Colonic mucosa (tissue), 4 donors: Measurements from ENCODE around the gene COL23A1. TPM values are rescaled to one million over a fixed set of nuclear protein-coding genes. Genes with fewer than 3 reads are reported as not detected.

Source experiments
- DNase-seq: peaks from one replicate; pipeline ENCODE4 v3.0.0-alpha.2; 2020
- H3K27ac ChIP-seq: fragments of 200-600 bp; one replicate; pipeline ENCODE4 v1.8.0; 2021
- H3K27me3 ChIP-seq: fragments of 200-600 bp; one replicate; pipeline ENCODE4 v1.8.0; 2021
- H3K36me3 ChIP-seq: fragments of 200-600 bp; one replicate; pipeline ENCODE4 v1.8.0; 2021
- H3K4me1 ChIP-seq: fragments of 200-600 bp; one replicate; pipeline ENCODE4 v1.8.0; 2021; ENCODE audit warnings: mild to moderate bottlenecking
- H3K4me3 ChIP-seq: fragments of 200-600 bp; one replicate; pipeline ENCODE4 v1.8.0; 2021
- H3K9ac ChIP-seq, 2 donors: one replicate each; pipeline ENCODE4 v1.7.0; 2013; ENCODE audit warnings: control low read depth in 2 of 2, low read depth in 2 of 2, low read length in 2 of 2
- H3K9me3 ChIP-seq: fragments of 200-600 bp; one replicate; pipeline ENCODE4 v1.8.0; 2021
- intact Hi-C: fragments of 100-400 bp; cut with DNase I; formaldehyde crosslinking; loops from one replicate; pipeline ENCODE4 v1.14.1; 2022
- total RNA-seq, 2 donors: library from RNA; stranded (reverse); fragmentation: NEBNext Ultra II Directional in 1 of 2; extraction: Animal tissue kit (Norgen Biotek cat#: 25700) in 1 of 2; gene quantifications; one replicate each; pipeline ENCODE4 v1.2.1, GENCODE V29; 2021
- TF ChIP-seq, protein P1 (sequence below): fragments of 200-600 bp; IDR thresholded peaks from one replicate; pipeline ENCODE4 v1.8.0; 2022; ENCODE audit warnings: antibody characterized with exemption, mild to moderate bottlenecking
- donor health status: healthy.
- donor health status: DM: no; HTN: no; CAD: no.
- donor health status: DM: no; HTN: no; CAD: no.

Gene COL23A1
- total RNA-seq, 2 donors from 2014 or later = 0.37 to 0.49 TPM

DNA sequence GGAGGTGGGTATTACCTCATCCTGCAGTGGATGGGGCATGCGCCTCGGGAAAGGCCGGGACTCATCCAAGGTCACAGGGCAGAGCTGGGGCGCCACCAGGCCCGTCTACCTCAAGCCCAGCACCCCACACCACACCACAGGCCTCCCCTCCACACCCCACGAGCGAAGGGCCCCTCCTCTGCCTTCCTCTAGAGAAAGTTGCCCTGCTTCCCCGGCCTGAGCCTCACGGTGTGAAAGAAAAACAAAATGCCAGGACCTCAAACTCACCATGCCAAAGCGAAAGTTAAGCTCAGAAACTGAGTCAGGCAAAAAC, 161.1 kb downstream of the COL23A1 start:
- no peak overlapping the region for H3K27ac ChIP-seq
- DNase-seq = no peak
- no peaks in the 10 kb centered on the region for H3K4me1 ChIP-seq
- no peaks in the 10 kb centered on the region for H3K27me3 ChIP-seq
- H3K4me3 ChIP-seq = no peak overlapping the region
- intact Hi-C loops = no loop called here
- TF ChIP-seq, protein P1, sequence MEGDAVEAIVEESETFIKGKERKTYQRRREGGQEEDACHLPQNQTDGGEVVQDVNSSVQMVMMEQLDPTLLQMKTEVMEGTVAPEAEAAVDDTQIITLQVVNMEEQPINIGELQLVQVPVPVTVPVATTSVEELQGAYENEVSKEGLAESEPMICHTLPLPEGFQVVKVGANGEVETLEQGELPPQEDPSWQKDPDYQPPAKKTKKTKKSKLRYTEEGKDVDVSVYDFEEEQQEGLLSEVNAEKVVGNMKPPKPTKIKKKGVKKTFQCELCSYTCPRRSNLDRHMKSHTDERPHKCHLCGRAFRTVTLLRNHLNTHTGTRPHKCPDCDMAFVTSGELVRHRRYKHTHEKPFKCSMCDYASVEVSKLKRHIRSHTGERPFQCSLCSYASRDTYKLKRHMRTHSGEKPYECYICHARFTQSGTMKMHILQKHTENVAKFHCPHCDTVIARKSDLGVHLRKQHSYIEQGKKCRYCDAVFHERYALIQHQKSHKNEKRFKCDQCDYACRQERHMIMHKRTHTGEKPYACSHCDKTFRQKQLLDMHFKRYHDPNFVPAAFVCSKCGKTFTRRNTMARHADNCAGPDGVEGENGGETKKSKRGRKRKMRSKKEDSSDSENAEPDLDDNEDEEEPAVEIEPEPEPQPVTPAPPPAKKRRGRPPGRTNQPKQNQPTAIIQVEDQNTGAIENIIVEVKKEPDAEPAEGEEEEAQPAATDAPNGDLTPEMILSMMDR = no peak
- no peak overlapping the region for H3K9ac ChIP-seq
- no peaks in the 10 kb centered on the region for H3K36me3 ChIP-seq
- no peaks in the 10 kb centered on the region for H3K9me3 ChIP-seq

DNA sequence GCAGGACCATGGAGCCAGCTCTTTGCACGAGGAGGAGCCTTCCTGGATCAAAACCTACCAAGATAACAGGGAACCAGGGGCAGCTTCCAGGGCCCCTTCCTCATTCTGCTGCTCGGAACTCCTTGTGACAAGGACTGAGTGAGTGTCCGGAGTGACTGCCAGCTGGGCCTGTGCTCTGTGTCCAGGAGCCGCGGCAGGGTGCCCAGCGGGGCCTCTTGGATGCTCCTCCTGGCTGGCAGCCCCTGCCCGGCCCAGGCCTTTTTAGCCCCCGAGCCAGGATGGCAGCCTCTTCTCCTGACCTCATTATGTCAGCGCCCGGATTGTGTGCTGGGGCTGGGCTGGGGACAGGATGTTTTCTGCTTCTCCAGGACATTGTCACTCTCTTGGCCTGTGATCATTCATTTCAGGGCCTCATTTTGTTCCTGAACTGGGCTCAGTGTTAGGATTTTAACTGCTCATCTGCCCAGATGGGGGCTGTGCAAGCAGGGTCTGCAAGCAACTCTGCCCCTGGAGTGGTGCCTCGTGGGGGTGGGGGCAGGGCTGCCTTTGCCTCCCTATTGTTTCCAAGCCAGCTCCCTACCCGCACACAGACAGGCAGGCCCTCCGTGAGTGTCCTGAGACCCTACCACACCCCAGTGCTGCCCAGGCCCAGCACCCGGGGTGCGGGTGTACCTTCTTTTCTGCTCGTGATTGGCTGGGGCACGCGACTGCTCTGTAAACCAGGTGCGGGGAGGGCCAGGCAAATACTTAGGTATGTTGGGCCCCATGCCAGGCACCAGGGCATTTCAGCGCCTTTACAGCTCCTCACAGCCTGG, 161.6 kb downstream of the COL23A1 start:
- no peaks in the 10 kb centered on the region for H3K36me3 ChIP-seq
- no peaks in the 10 kb centered on the region for H3K27me3 ChIP-seq
- intact Hi-C loops = no loop called here
- no peak overlapping the region for H3K27ac ChIP-seq
- no peak for DNase-seq
- H3K4me1 ChIP-seq = no peaks in the 10 kb centered on the region
- TF ChIP-seq, protein P1 = no peak
- H3K4me3 ChIP-seq = no peak overlapping the region
- H3K9ac ChIP-seq = no peak overlapping the region
- H3K9me3 ChIP-seq = no peaks in the 10 kb centered on the region

DNA sequence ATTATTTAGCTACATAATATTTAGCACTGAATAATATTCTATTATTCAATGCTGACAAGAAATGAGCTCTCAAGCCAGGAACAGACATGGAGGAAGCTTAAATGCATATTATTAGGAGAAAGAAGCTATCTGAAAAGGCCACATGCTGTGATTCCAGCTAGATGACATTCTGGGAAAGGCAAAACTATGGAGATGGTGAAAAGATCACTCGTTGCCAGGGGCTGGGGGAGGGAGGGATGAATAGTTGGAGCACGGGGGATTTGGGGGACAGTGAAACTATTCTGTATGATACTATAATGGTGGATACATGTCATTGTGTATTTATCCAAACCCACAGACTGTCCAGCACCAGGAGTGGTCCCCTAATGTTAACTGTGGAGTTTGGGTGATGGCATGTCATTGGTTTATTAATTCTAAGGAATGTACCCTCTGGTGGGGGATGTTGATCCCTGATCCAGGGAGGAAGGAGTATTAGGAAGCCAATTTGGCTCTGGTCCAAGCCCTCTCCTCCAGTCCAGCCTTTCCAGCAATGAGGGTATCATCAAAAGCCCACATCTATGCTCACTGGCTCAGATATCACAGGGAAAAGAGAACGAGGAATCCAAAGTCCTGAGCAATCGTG, 162.5 kb downstream of the COL23A1 start:
- Histone ChIP-seq H3K4me3 (no peak overlapping the region), H3K27ac (no peak overlapping the region), H3K36me3 (no peaks in the 10 kb centered on the region), H3K9ac (no peak overlapping the region), H3K4me1 (no peaks in the 10 kb centered on the region), H3K27me3 (no peaks in the 10 kb centered on the region), H3K9me3 (no peaks in the 10 kb centered on the region)
- intact Hi-C loops = no loop called here
- no peak for DNase-seq
- TF ChIP-seq, protein P1 = no peak

DNA sequence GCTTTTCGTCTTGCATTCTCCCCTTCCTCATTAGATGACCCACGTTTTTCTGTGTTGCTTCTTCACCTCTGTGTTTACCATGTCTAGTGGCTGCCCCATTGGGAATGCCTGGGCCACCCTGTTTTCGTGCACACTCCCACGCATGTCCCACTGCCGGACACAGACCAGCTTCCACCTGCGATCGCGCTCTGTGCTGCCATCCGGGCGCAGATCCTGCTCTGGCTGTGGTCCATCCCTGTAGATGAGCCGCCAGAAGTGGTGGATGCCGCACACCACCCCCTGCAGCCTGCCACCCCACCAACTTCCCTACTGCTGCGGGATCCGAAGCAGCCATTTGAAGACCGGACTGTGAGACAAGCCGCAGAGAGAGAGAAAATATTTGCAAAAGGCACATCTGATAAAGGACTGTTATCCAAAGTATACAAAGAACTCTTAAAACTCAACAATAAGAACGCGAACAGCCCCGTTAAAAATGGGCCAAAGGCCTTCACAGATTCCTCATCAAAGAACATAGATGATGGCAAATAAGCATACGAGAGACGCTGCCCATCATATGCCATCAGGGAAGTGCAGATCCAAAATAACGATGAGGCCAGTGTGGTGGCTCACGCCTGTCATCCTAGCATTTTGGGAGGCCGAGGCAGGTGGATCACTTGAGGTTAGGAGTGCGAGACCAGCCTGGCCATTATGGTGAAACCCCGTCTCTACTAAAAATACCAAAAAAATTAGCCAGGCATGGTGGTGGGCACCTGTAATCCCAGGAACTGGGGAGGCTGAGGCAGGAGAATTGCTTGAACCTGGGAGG, 163.7 kb downstream of the COL23A1 start:
- no peak overlapping the region for H3K27ac ChIP-seq
- no peak overlapping the region for H3K9ac ChIP-seq
- intact Hi-C loops = no loop called here
- TF ChIP-seq, protein P1 = no peak
- no peaks in the 10 kb centered on the region for H3K36me3 ChIP-seq
- no peak overlapping the region for H3K4me3 ChIP-seq
- H3K27me3 ChIP-seq = no peaks in the 10 kb centered on the region
- H3K9me3 ChIP-seq = no peaks in the 10 kb centered on the region
- no peak for DNase-seq
- no peaks in the 10 kb centered on the region for H3K4me1 ChIP-seq

DNA sequence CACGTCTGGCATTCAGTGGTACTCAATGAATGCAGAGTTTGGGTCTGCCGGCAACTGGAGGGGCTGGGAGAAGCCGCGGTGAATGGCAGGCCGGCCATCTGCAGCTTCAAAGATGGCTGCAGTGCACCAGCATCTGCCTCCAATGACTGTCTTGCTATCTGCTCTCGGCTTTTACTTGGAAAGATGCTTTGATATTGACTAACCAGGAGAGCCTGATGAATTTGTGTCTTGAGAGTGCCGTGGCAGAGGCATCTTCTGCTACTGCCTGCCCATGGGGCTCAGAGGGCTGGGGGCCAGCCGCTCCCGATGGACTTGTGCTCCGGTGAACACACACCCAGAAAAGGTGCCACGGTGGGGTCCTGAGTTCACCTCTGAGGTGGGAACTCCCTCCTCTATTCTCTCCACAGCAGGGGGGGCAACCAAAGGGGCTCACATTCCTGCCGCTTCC, 164.5 kb downstream of the COL23A1 start:
- no peak for DNase-seq
- Histone ChIP-seq H3K27me3 (no peaks in the 10 kb centered on the region), H3K4me1 (no peaks in the 10 kb centered on the region), H3K27ac (no peak overlapping the region), H3K9me3 (no peaks in the 10 kb centered on the region), H3K9ac (no peak overlapping the region), H3K36me3 (no peaks in the 10 kb centered on the region), H3K4me3 (no peak overlapping the region)
- intact Hi-C loops = no loop called here
- TF ChIP-seq, protein P1 = no peak
